Measurements from ENCODE around the gene GINS2. TPM values are rescaled to one million over a fixed set of nuclear protein-coding genes. Genes with fewer than 3 reads are reported as not detected.

Gene GINS2
- total and polyA plus RNA-seq, 9 donors = 8.5 to 15.5 (median 10.6) TPM

DNA sequence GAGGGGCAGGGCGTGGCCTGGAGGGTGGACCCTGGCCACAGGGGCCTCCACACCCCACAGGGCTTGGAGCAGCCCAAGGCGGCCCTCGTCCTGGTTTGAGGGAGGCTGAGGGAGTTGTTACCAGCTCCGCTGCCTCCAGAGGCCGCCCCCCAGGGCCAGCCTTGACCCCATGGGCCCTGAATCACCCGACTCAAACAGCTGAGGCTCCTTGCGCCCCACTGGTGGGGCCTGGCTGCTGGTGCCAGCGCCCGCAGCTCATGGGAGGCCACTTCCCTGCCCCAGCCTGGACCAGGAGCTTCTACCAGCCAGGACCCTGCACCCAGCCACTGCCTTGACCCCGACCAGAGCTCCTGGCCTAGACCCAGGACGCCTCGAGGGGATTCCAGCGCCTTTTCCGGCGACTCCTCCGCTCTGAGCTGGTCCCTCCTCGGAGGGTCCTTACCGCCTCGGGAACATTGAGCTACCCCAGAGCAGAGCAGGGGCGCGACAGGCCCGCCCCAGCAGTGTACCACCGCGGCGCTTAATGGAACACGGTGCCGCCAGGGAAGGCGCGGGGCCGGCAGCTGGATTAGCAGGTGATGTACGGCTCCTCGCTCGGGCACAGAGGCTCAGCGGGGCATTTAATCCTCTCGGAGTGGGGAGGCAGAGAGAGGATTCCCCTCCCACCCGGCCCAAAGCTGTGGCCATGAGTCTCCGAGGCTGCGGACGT lies 38.5 kb downstream of the GINS2 start:
- H3K27me3 ChIP-seq (ENCODE audit: control insufficient read depth, insufficient read depth, low read length) = no peaks in the 10 kb centered on the region
- no peak overlapping the region for H3K27ac ChIP-seq (ENCODE audit: low read length)
- H3K36me3 ChIP-seq (ENCODE audit: control insufficient read depth, insufficient read depth, low read length) = peaks cover 21% of the 10 kb centered on the region
- 79% methylated on average over 20 of the region's 39 CpGs for WGBS (ENCODE audit: insufficient coverage)
- peaks cover 40% of the 10 kb centered on the region for H3K4me1 ChIP-seq (ENCODE audit: control insufficient read depth, insufficient read depth, low read length)
- H3K4me3 ChIP-seq (ENCODE audit: low read length) = no peak overlapping the region
- no peaks in the 10 kb centered on the region for H3K9me3 ChIP-seq (replicated peaks; ENCODE audit: control insufficient read depth, low read depth, low read length)
- DNase-seq = no peak

- peaks cover 15% of the 10 kb centered on the region for H3K36me3 ChIP-seq (ENCODE audit: control insufficient read depth, insufficient read depth, low read length)
- DNase-seq = no peak
- no peak overlapping the region for H3K27ac ChIP-seq (ENCODE audit: low read length)
- no peaks in the 10 kb centered on the region for H3K27me3 ChIP-seq (ENCODE audit: control insufficient read depth, insufficient read depth, low read length)
- H3K4me3 ChIP-seq (ENCODE audit: low read length) = no peak overlapping the region
- peaks cover 40% of the 10 kb centered on the region for H3K4me1 ChIP-seq (ENCODE audit: control insufficient read depth, insufficient read depth, low read length)
- no peaks in the 10 kb centered on the region for H3K9me3 ChIP-seq (replicated peaks; ENCODE audit: control insufficient read depth, low read depth, low read length)
- 83% methylated on average over 8 of the region's 16 CpGs for WGBS (ENCODE audit: insufficient coverage)
These were observed 39.2 kb downstream of the GINS2 start for GRCh38 chr16:85649411-85650134.

DNA sequence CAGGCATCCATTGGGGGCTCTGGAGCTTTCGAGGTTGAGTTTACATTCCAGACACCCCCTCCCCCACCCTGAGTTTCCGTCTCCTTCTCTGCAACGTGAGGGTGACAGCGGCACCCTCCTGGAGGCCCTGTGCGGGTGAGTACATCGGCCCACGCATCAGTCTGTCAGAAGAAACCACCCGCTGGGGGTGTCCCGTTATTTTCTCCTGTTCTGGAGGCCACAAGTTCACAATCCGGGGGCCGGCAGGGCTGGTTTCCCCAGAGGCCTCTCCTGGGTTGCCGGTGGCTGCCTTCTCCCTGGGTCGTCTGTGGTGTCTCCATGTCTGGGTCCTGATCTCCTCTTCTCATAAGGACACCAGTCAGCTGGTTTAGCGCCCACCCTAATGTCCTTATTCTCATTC lies 39.9 kb downstream of the GINS2 start:
- WGBS (ENCODE audit: insufficient coverage) = 69% methylated on average over 14 of the region's 14 CpGs
- Histone ChIP-seq H3K27me3 (ENCODE audit: control insufficient read depth, insufficient read depth, low read length) (no peaks in the 10 kb centered on the region), H3K4me3 (ENCODE audit: low read length) (no peak overlapping the region)

DNA sequence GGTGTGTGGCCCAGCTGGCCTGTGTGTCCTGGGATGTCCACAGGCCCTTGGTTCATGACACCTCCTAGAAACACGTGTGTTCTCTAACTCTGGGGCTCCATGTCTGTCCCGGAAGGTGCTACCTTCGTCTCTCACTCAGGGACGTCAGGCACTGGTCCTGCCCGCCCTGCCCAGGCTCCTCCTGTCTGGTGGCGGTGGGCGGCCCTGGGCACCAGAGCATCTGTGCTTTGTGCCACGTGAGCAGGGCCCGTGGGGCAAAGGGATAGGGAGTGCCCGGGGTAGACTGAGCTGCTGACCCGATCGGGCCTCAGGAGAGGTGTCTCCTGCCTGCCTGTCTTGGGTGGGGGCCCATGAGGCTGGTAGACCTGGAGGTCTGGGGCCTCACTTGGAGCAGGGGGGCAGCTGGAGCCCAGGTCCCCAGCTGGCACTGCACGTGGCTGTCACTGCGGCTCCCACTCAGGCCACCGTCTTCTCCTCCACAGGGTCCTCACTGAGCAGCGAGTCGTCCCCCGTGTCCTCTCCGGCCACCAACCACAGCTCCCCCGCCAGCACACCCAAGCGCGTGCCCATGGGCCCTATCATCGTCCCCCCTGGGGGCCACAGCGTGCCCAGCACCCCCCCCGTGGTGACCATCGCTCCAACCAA lies 40.6 kb downstream of the GINS2 start:
- no peak overlapping the region for H3K27ac ChIP-seq (ENCODE audit: low read length)
- no peaks in the 10 kb centered on the region for H3K9me3 ChIP-seq (replicated peaks; ENCODE audit: control insufficient read depth, low read depth, low read length)
- no peak overlapping the region for H3K4me3 ChIP-seq (ENCODE audit: low read length)
- H3K27me3 ChIP-seq (ENCODE audit: control insufficient read depth, insufficient read depth, low read length) = no peaks in the 10 kb centered on the region
- 85% methylated on average over 15 of the region's 26 CpGs for WGBS (ENCODE audit: insufficient coverage)
- DNase-seq = no peak
- peaks cover 32% of the 10 kb centered on the region for H3K4me1 ChIP-seq (ENCODE audit: control insufficient read depth, insufficient read depth, low read length)
- H3K36me3 ChIP-seq (ENCODE audit: control insufficient read depth, insufficient read depth, low read length) = peaks cover 8% of the 10 kb centered on the region

More for the DNA sequence above, 39.9 kb downstream of the GINS2 start:
- H3K4me1 ChIP-seq (ENCODE audit: control insufficient read depth, insufficient read depth, low read length) = peaks cover 38% of the 10 kb centered on the region
- peaks cover 8% of the 10 kb centered on the region for H3K36me3 ChIP-seq (ENCODE audit: control insufficient read depth, insufficient read depth, low read length)
- H3K9me3 ChIP-seq (replicated peaks; ENCODE audit: control insufficient read depth, low read depth, low read length) = no peaks in the 10 kb centered on the region
- DNase-seq = no peak
- no peak overlapping the region for H3K27ac ChIP-seq (ENCODE audit: low read length)

- 94% methylated on average over 7 of the region's 15 CpGs for WGBS (ENCODE audit: insufficient coverage)
- no peaks in the 10 kb centered on the region for H3K27me3 ChIP-seq (ENCODE audit: control insufficient read depth, insufficient read depth, low read length)
- no peak overlapping the region for H3K4me3 ChIP-seq (ENCODE audit: low read length)
- no peak for DNase-seq
- H3K4me1 ChIP-seq (ENCODE audit: control insufficient read depth, insufficient read depth, low read length) = peaks cover 30% of the 10 kb centered on the region
- H3K36me3 ChIP-seq (ENCODE audit: control insufficient read depth, insufficient read depth, low read length) = peaks cover 8% of the 10 kb centered on the region
- H3K9me3 ChIP-seq (replicated peaks; ENCODE audit: control insufficient read depth, low read depth, low read length) = no peaks in the 10 kb centered on the region
- H3K27ac ChIP-seq (ENCODE audit: low read length) = no peak overlapping the region
These were observed 41.8 kb downstream of the GINS2 start for GRCh38 chr16:85646976-85647375.

- Histone ChIP-seq H3K4me1 (ENCODE audit: control insufficient read depth, insufficient read depth, low read length) (peaks cover 30% of the 10 kb centered on the region), H3K36me3 (ENCODE audit: control insufficient read depth, insufficient read depth, low read length) (peaks cover 8% of the 10 kb centered on the region), H3K4me3 (ENCODE audit: low read length) (no peak overlapping the region), H3K9me3 (replicated peaks; ENCODE audit: control insufficient read depth, low read depth, low read length) (no peaks in the 10 kb centered on the region), H3K27ac (ENCODE audit: low read length) (no peak overlapping the region), H3K27me3 (ENCODE audit: control insufficient read depth, insufficient read depth, low read length) (no peaks in the 10 kb centered on the region)
- DNase-seq = no peak
- 74% methylated on average over 13 of the region's 17 CpGs for WGBS (ENCODE audit: insufficient coverage)
These were observed 42.3 kb downstream of the GINS2 start for GRCh38 chr16:85646358-85646907.

GRCh38 chr16:85645021-85645589 lies 43.6 kb downstream of the GINS2 start:
- Histone ChIP-seq H3K4me3 (ENCODE audit: low read length) (no peak overlapping the region), H3K27ac (ENCODE audit: low read length) (no peak overlapping the region), H3K4me1 (ENCODE audit: control insufficient read depth, insufficient read depth, low read length) (peaks cover 25% of the 10 kb centered on the region), H3K27me3 (ENCODE audit: control insufficient read depth, insufficient read depth, low read length) (no peaks in the 10 kb centered on the region), H3K36me3 (ENCODE audit: control insufficient read depth, insufficient read depth, low read length) (peaks cover 10% of the 10 kb centered on the region), H3K9me3 (replicated peaks; ENCODE audit: control insufficient read depth, low read depth, low read length) (no peaks in the 10 kb centered on the region)
- no peak for DNase-seq
- WGBS (ENCODE audit: insufficient coverage) = 81% methylated on average over 10 of the region's 19 CpGs

DNA sequence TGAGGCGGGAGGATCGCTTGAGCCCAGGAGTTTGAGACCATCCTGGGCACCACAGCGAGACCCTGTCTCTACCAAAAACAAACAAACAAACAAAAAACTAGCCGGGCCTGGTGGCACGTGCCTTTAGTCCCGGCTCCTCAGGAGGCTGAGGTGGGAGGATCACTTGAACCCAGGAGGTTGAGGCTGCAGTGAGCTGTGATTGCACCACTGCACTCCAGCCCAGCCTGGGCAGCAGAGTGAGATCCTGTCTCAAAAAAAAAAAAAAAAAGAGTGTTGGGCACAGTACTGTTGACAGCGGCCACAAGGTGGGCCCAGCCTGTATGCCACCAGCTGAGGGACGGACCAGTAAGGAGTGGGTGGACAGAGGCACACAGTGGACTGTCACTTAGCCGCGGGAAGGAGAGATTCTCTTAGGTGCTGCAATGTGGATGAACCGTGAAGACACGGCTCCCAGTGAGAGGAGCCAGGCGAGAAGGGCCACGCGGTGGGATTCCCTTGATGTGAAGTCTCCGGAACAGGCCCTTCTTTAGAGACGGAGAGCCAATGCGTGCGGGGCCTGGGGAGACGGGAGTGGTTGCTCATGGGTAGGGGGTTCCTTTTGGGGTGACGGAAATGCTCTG lies 44.6 kb downstream of the GINS2 start:
- H3K9me3 ChIP-seq (replicated peaks; ENCODE audit: control insufficient read depth, low read depth, low read length) = no peaks in the 10 kb centered on the region
- H3K27me3 ChIP-seq (ENCODE audit: control insufficient read depth, insufficient read depth, low read length) = no peaks in the 10 kb centered on the region
- no peak for DNase-seq
- H3K27ac ChIP-seq (ENCODE audit: low read length) = no peak overlapping the region
- peaks cover 31% of the 10 kb centered on the region for H3K4me1 ChIP-seq (ENCODE audit: control insufficient read depth, insufficient read depth, low read length)
- WGBS (ENCODE audit: insufficient coverage) = 84% methylated on average over 15 of the region's 21 CpGs
- peaks cover 7% of the 10 kb centered on the region for H3K36me3 ChIP-seq (ENCODE audit: control insufficient read depth, insufficient read depth, low read length)
- H3K4me3 ChIP-seq (ENCODE audit: low read length) = no peak overlapping the region

DNA sequence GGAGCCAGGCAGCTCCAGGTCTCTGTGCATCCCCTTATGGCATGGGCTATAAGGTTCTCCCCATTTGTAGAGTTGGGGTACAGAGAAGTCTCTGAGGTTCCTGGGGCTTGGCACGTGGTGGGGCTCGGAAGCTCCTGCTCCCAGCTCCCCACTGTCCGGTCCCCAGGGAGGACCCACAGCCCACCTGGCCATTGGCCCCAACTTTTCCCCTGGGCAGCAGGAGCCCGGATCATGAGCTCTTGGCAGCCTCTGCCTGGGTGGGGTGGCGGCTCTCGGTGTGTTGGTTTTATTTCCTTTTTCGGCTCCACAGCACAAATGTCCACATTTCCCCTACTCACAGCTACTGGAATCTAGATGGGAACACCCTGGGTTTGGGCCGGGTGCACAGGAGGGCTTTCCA lies 45.1 kb downstream of the GINS2 start:
- Histone ChIP-seq H3K9me3 (replicated peaks; ENCODE audit: control insufficient read depth, low read depth, low read length) (no peaks in the 10 kb centered on the region), H3K27me3 (ENCODE audit: control insufficient read depth, insufficient read depth, low read length) (no peaks in the 10 kb centered on the region), H3K4me3 (ENCODE audit: low read length) (no peak overlapping the region), H3K27ac (ENCODE audit: low read length) (no peak overlapping the region), H3K36me3 (ENCODE audit: control insufficient read depth, insufficient read depth, low read length) (peaks cover 3% of the 10 kb centered on the region), H3K4me1 (ENCODE audit: control insufficient read depth, insufficient read depth, low read length) (peaks cover 36% of the 10 kb centered on the region)
- 72% methylated on average over 4 of the region's 8 CpGs for WGBS (ENCODE audit: insufficient coverage)
- no peak for DNase-seq
